Mammary epithelial cell (primary cell): Measurements from ENCODE around the gene OSBPL7.

ENCODE experiments used
- EZH2 ChIP-seq: IDR thresholded peaks from 2 replicates; pipeline ENCODE4 v1.6.1; 2012; ENCODE audit warnings: low read length, inconsistent platforms, borderline replicate concordance
- TF ChIP-seq, protein P1 (sequence below), 2 donors: IDR thresholded peaks in 1 of 2; conservative IDR thresholded peaks in 1 of 2; 2 replicates each; pipeline ENCODE4 v1.5.1; 2011 to 2012; ENCODE audit warnings: inconsistent platforms in 2 of 2, low read length in 2 of 2, mild to moderate bottlenecking in 2 of 2, control low read depth in 1 of 2, low read depth in 1 of 2; ENCODE audit not compliant: insufficient read depth in 1 of 2; ENCODE audit errors: extremely low read depth in 1 of 2

DNA sequence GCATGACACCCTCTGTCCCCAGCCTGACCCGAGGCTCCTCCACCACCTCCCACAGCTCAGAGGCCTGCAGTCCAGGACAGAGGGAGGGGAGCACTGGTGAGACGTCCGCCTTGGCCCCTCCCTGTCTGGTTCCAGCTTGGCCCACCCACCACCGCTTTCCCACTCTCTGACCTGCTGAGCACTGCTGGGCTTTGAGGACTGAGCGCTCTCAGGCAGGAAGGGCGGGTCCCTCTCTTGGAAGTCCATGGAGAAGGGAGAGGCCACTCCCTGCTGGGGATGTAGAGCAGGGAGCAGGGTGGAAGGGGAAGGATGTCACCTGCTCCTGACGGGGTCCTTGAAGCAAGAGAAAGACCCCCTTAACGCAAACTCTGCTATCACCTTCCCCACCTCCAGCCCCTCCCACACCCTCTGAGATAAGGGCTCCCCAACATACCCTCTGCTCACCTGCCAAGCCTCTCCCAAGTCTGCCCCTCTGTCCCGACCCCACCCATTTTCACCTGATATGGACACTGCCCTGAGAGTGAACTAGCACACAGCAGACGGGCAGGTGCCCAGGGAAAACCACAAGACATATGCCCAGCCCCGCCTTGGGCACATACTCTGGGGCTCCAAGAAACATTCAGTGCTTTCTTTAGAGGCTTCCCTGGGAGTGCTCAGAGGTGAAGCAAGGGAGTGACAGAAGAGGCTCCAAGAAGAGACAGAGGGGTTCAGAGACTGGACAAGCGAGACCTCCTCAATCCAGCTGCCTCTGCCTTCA lies 1.4 kb downstream of the OSBPL7 start:
- TF ChIP-seq EZH2: no peak
- TF ChIP-seq, protein P1, sequence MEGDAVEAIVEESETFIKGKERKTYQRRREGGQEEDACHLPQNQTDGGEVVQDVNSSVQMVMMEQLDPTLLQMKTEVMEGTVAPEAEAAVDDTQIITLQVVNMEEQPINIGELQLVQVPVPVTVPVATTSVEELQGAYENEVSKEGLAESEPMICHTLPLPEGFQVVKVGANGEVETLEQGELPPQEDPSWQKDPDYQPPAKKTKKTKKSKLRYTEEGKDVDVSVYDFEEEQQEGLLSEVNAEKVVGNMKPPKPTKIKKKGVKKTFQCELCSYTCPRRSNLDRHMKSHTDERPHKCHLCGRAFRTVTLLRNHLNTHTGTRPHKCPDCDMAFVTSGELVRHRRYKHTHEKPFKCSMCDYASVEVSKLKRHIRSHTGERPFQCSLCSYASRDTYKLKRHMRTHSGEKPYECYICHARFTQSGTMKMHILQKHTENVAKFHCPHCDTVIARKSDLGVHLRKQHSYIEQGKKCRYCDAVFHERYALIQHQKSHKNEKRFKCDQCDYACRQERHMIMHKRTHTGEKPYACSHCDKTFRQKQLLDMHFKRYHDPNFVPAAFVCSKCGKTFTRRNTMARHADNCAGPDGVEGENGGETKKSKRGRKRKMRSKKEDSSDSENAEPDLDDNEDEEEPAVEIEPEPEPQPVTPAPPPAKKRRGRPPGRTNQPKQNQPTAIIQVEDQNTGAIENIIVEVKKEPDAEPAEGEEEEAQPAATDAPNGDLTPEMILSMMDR (conservative IDR thresholded peaks at IDR 0.05 in 1 of 2, IDR thresholded peaks at IDR 0.05 in 1 of 2; ENCODE audit: extremely low read depth in 1 of 2, insufficient read depth in 1 of 2, low read depth in 1 of 2, low read length in 2 of 2): no peak
